Type B pancreatic cell (in vitro differentiated cells): ENCODE results near the gene ENTPD2. TPM values are rescaled to one million over a fixed set of nuclear protein-coding genes. Genes with fewer than 3 reads are reported as not detected.

Experiments
- DNase-seq: peaks from one replicate; pipeline ENCODE4 v3.0.0; 2021; ENCODE audit warnings: mixed read lengths; ENCODE audit not compliant: unreplicated experiment; ENCODE audit errors: extremely low spot score
- H3K27ac Mint-ChIP-seq: 2 replicates; pipeline ENCODE4 v1.8.0; 2021; ENCODE audit warnings: mild to moderate bottlenecking, mixed read lengths
- H3K27me3 Mint-ChIP-seq: 2 replicates; pipeline ENCODE4 v1.8.0; 2021; ENCODE audit warnings: mixed read lengths
- H3K36me3 Mint-ChIP-seq: 2 replicates; pipeline ENCODE4 v1.8.0; 2021; ENCODE audit warnings: mixed read lengths
- H3K4me1 Mint-ChIP-seq: one replicate; pipeline ENCODE4 v1.8.0; 2021; ENCODE audit warnings: mixed read lengths; ENCODE audit not compliant: unreplicated experiment
- H3K4me3 Mint-ChIP-seq: 2 replicates; pipeline ENCODE4 v1.8.0; 2021; ENCODE audit warnings: mild to moderate bottlenecking, mixed read lengths
- H3K9me3 Mint-ChIP-seq: 2 replicates; pipeline ENCODE4 v1.8.0; 2021; ENCODE audit warnings: mixed read lengths
- total RNA-seq: library from RNA; stranded (reverse); gene quantifications from 2 replicates; pipeline ENCODE4 v1.2.1, GENCODE V29; 2021; ENCODE audit warnings: low replicate concordance
- TF ChIP-seq, protein P1 (sequence below): fragments of 200-600 bp; sonication (generic); conservative IDR thresholded peaks from 2 replicates; pipeline ENCODE4 v1.5.0; 2021; ENCODE audit warnings: antibody characterized with exemption, mild to moderate bottlenecking

Gene ENTPD2
- total RNA-seq, 1 donor from 2014 or later, result 3.3 TPM

DNA sequence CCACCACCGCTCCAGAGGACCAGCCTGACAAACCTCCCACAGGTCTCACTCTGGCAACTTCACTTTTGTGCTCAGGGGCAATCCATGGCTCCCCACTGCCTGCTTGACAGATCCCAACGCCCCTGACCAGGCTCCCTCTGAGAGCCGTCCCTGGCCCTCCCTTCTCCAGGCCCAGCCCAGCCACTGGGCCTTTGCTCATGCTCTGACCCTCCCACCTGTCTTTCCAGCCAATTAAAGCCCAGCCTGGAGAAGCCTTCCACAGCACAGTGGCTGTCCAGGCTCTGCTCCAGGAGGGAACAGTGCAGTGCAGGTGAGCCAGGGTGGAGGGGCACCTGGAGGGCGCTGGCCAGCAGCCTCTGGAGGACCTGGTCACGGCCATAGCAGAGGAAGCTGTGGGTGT lies 3.3 kb downstream of the ENTPD2 start:
- Mint-ChIP-seq H3K4me3 (no peak overlapping the region), H3K36me3 (no peaks in the 10 kb centered on the region), H3K27ac (no peak overlapping the region), H3K4me1 (no peaks in the 10 kb centered on the region), H3K9me3 (no peaks in the 10 kb centered on the region), H3K27me3 (peaks cover 54% of the 10 kb centered on the region)
- TF ChIP-seq, protein P1, sequence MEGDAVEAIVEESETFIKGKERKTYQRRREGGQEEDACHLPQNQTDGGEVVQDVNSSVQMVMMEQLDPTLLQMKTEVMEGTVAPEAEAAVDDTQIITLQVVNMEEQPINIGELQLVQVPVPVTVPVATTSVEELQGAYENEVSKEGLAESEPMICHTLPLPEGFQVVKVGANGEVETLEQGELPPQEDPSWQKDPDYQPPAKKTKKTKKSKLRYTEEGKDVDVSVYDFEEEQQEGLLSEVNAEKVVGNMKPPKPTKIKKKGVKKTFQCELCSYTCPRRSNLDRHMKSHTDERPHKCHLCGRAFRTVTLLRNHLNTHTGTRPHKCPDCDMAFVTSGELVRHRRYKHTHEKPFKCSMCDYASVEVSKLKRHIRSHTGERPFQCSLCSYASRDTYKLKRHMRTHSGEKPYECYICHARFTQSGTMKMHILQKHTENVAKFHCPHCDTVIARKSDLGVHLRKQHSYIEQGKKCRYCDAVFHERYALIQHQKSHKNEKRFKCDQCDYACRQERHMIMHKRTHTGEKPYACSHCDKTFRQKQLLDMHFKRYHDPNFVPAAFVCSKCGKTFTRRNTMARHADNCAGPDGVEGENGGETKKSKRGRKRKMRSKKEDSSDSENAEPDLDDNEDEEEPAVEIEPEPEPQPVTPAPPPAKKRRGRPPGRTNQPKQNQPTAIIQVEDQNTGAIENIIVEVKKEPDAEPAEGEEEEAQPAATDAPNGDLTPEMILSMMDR, result no peak
- DNase-seq, result no peak

DNA sequence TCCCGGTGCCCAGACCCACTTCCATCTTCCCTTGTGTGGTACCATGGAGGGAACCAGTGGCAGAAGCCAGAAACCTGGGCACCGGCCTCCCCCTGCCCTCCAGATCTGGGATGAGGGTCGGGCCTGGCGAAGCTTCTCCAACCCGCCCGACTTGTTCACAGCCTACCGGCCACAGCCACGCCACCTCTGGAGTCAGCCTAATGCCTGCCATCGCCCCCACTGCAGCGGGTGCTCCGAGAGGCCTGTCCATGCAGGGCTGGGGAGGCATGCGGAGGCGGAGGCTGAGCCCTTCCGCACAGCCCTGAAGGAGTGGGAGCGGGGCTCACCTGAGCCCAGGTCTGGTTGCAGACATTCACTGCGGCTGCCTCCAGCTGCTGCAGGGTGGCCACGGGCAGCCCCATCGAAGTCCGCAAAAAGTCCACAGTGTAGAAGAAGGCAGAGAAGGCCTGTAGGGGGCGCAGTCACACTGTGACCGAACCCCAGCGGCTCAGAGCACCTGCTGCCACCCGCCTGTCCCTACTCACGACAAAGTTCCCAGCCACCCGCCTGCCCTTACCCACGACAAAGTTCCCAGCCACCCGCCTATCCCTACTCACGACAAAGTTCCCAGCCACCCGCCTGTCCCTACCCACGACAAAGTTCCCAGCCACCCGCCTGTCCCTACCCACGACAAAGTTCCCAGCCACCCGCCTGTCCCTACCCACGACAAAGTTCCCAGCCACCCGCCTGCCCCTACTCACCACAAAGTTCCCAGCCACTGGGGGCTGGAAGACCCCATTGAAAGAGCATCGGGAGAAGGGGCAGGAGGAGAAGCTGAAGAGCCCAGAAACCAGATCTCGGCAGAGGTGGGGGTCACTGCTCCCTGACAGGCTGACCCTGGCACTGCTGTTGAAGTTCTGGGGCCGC lies 4.1 kb downstream of the ENTPD2 start:
- H3K36me3 Mint-ChIP-seq, result no peaks in the 10 kb centered on the region
- TF ChIP-seq, protein P1, result peak; percentile 76
- H3K4me1 Mint-ChIP-seq, result no peaks in the 10 kb centered on the region
- H3K27ac Mint-ChIP-seq, result no peak overlapping the region
- peaks cover 55% of the 10 kb centered on the region for H3K27me3 Mint-ChIP-seq
- no peaks in the 10 kb centered on the region for H3K9me3 Mint-ChIP-seq
- no peak for DNase-seq
- no peak overlapping the region for H3K4me3 Mint-ChIP-seq

DNA sequence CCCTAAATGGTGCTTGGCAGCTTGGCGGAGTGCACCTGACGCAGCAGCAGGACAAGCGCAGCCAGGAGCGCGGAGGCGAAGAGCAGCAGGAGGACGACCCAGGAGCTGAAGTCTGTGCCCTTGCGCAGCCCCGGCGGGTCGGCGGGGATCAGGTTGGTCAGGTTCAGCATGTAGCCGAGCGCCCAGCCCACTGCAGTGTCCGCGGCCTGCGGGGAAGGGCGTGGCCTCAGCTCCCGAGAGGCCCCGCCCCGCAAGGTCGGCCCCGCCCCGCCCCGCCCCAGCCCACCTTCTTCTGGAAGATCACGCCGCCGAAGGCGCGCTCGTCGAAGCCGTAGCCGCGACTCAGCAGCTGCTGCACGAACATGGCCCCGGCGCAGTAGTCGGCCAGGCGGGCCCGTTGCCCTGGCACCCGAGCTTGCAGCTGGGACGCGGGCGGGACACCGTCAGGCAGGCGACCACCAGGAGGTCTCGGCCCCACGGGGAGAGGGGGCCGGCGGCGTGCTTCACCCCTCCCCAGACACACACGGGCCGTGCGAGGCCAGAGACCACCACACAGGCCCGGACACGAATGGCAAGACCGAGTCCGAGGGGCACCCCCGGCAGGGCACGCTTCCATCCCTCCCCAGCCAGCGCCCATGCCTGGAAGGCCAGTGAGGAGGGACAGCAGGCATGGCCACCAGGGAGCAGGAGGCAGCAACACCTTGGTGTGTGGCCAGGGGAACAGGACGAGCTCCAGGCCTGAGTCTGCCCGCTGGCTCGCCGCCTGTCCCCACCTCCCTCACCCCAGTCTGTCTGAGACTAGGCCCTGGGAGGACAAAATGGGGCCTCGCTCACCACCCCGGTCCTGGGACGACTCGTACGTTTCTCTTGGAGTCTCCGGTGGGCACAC lies 5.0 kb downstream of the ENTPD2 start:
- Mint-ChIP-seq H3K36me3 (no peaks in the 10 kb centered on the region), H3K4me1 (no peaks in the 10 kb centered on the region), H3K27me3 (peaks cover 54% of the 10 kb centered on the region), H3K4me3 (no peak overlapping the region), H3K27ac (no peak overlapping the region), H3K9me3 (no peaks in the 10 kb centered on the region)
- no peak for DNase-seq
- TF ChIP-seq, protein P1, result no peak

DNA sequence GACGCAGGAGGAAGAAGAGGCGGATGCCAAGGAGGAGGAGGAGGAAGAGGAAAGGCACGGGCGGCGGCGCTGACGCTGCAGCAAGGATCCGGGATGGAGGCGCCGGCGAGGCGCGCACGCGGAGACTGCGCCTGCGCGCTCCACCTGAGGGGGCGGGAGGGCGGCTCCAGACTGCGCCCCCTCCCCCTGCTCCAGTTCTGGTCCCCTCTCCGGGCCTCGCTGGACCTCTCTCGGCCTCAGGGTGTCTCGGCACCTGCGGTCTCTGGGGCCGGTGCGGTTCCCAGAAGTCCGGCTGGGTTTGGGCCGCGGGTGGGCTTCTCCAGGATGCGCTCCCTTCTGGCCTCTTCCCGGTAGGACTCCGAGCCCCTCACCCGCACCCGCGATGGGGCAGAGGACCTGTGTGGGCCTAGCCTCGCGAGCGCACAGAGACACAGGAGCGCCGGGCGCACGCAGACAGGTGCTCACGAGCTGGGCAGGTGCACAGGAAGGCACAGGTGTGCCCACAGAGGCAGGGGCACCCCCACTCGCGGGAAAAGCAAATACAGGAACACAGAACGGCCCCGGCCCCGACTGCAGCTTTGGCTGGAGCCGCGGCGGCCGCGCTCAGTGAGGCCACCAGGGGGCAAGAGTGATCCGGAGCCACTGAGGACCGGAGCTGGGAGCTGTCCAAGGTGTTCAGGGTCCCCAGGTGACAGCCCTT lies 7.6 kb downstream of the ENTPD2 start, which contains the start of gene NPDC1:
Gene NPDC1 (minus strand): TSS at position 90 of the 700 bp plus-strand sequence. CDS start 188 bp downstream, outside the sequence.
- Mint-ChIP-seq H3K36me3 (no peaks in the 10 kb centered on the region), H3K9me3 (no peaks in the 10 kb centered on the region), H3K4me1 (no peaks in the 10 kb centered on the region), H3K4me3 (peak within 1 kb of the TSS; percentile 84), H3K27me3 (peaks cover 44% of the 10 kb centered on the region), H3K27ac (no peak within 1 kb of the TSS)
- TF ChIP-seq, protein P1, result peak; percentile 91
- peak; percentile 90 for DNase-seq
